DND-41 (cell line): ENCODE measurements around the gene SLC6A9.

ENCODE experiments used
- ATAC-seq: fragments of 200-7000 bp; cut with Tn5 transposase; 3 replicates; pipeline ENCODE4 v1.9.1; 2021; ENCODE audit warnings: low read depth; ENCODE audit not compliant: insufficient read depth
- DNase-seq: peaks from one replicate; pipeline ENCODE4 v3.0.0-alpha.2; 2020
- H2AFZ ChIP-seq: 2 replicates; pipeline ENCODE4 v1.6.0; 2012; ENCODE audit warnings: low read depth, low read length
- H3K27ac ChIP-seq: 2 replicates; pipeline ENCODE4 v1.5.1; 2012; ENCODE audit warnings: low read length, inconsistent platforms
- H3K27me3 ChIP-seq: fragments of 200-600 bp; sonication (generic); 2 replicates; pipeline ENCODE4 v1.6.0; 2012; ENCODE audit warnings: low read length, mild to moderate bottlenecking, inconsistent platforms; ENCODE audit not compliant: insufficient read depth, poor library complexity
- H3K36me3 ChIP-seq: 2 replicates; pipeline ENCODE4 v1.5.1; 2012; ENCODE audit warnings: low read length, inconsistent platforms; ENCODE audit not compliant: insufficient read depth
- H3K4me1 ChIP-seq: 2 replicates; pipeline ENCODE4 v1.5.1; 2012; ENCODE audit warnings: mild to moderate bottlenecking, low read length; ENCODE audit not compliant: insufficient read depth
- H3K4me2 ChIP-seq: 2 replicates; pipeline ENCODE4 v1.6.0; 2012; ENCODE audit warnings: mild to moderate bottlenecking, moderate library complexity, low read length, inconsistent platforms; ENCODE audit not compliant: insufficient read depth
- H3K4me3 ChIP-seq, 2 experiments: fragments of 200-600 bp in 1 of 2; shearing (Covaris generic) in 1 of 2; 2 replicates each; pipeline ENCODE4 v1.5.1; 2012 to 2016; ENCODE audit warnings: inconsistent platforms in 2 of 2, low read length in 2 of 2, mild to moderate bottlenecking in 2 of 2, low read depth in 1 of 2, moderate library complexity in 1 of 2
- H3K79me2 ChIP-seq: 2 replicates; pipeline ENCODE4 v1.6.0; 2012; ENCODE audit warnings: low read length, inconsistent platforms; ENCODE audit not compliant: insufficient read depth
- H3K9ac ChIP-seq: 2 replicates; pipeline ENCODE4 v1.6.0; 2012; ENCODE audit warnings: low read depth, mild to moderate bottlenecking, inconsistent platforms, low read length, moderate library complexity
- H3K9me3 ChIP-seq: 2 replicates; pipeline ENCODE4 v1.5.1; 2012; ENCODE audit warnings: low read length, moderate library complexity, mild to moderate bottlenecking, inconsistent platforms; ENCODE audit not compliant: insufficient read depth, severe bottlenecking
- H4K20me1 ChIP-seq: 2 replicates; pipeline ENCODE4 v1.6.0; 2012; ENCODE audit warnings: low read length; ENCODE audit not compliant: insufficient read depth
- EZH2 ChIP-seq: IDR thresholded peaks from 3 replicates; pipeline ENCODE4 v1.6.1; 2012; ENCODE audit warnings: borderline replicate concordance, low read depth, mild to moderate bottlenecking, moderate library complexity, low read length, inconsistent platforms; ENCODE audit not compliant: severe bottlenecking
- TF ChIP-seq, protein P1 (sequence below): IDR thresholded peaks from 2 replicates; pipeline ENCODE4 v1.5.1; 2012; ENCODE audit warnings: borderline replicate concordance, low read length, moderate library complexity, mild to moderate bottlenecking; ENCODE audit not compliant: poor library complexity, severe bottlenecking; ENCODE audit errors: extremely low read depth

SLC6A9 gene

DNA sequence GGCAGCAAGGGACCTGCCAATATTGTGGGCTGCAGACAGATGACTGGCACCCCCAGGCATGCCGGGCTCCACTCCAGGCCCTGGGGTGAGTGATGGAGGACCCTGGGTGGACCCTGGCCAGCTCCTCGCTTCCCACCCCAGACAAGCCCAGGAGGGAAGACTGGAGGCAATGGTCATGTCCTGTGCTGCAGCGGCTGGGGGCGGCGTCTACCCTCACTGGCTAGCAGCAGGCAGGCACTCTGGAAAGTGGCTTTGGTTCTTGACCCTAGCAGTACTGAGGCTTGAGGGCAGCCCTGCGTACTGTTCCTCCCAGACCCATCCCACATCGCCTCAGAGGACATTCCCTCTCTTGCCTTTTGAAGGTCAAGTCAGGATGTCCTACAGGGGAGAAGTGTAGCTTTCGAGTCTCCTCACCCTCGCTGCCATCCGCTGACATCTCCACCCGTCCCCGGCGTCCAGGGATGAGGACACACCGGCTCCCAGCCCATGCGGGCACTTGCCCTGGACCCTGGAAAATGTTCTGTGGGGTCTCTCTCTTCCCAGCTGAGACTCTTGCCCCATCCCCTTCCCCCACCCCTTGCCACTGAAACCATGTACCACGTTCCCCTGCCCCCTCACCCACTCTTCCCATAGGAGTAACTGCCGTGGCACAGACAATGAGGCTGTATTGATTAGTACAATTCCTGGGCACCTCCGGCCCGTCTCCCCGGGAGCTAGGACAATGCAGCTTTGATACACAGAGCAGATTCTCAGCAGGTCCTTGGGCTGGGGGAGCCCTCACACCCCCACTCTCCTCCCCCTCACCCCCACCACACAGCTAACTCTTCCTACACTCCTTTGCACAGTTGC, 15.0 kb downstream of the SLC6A9 start:
- TF ChIP-seq, protein P1, sequence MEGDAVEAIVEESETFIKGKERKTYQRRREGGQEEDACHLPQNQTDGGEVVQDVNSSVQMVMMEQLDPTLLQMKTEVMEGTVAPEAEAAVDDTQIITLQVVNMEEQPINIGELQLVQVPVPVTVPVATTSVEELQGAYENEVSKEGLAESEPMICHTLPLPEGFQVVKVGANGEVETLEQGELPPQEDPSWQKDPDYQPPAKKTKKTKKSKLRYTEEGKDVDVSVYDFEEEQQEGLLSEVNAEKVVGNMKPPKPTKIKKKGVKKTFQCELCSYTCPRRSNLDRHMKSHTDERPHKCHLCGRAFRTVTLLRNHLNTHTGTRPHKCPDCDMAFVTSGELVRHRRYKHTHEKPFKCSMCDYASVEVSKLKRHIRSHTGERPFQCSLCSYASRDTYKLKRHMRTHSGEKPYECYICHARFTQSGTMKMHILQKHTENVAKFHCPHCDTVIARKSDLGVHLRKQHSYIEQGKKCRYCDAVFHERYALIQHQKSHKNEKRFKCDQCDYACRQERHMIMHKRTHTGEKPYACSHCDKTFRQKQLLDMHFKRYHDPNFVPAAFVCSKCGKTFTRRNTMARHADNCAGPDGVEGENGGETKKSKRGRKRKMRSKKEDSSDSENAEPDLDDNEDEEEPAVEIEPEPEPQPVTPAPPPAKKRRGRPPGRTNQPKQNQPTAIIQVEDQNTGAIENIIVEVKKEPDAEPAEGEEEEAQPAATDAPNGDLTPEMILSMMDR: no peak
- no peak for TF ChIP-seq EZH2
- ATAC-seq (no peak), DNase-seq (no peak)
- Histone ChIP-seq H3K9ac (no peak overlapping the region), H3K4me2 (no peak overlapping the region), H3K4me3 (no peak overlapping the region), H3K4me1 (no peaks in the 10 kb centered on the region), H3K9me3 (no peaks in the 10 kb centered on the region), H2AFZ (no peak overlapping the region), H3K27me3 (no peaks in the 10 kb centered on the region), H3K27ac (no peak overlapping the region), H3K36me3 (no peaks in the 10 kb centered on the region), H3K79me2 (no peaks in the 10 kb centered on the region), H4K20me1 (0 out of 2 replicates have a peak, but pooled peaks cover 2% of the 10 kb centered on the region)

DNA sequence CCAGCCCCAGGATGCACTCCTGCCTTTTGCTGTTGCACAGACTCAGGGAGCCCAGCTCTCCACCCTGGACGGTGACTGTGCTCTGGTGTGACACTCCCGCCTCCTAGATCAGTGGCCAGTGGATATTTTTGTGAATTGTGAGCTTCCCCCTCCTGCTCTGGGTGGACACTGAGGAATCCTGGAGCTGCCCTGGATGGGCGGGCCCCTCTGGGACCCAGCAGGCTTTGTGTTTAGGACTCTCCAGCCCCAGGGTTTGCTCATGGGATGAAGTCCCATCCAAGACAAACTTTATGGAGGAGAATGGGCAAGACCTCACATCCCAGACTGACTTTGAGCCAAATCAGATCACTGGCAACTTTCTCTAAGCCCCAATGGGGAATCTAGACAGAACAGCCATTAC, 16.1 kb downstream of the SLC6A9 start:
- TF ChIP-seq, protein P1: no peak
- TF ChIP-seq EZH2: no peak
- no peak for DNase-seq

DNA sequence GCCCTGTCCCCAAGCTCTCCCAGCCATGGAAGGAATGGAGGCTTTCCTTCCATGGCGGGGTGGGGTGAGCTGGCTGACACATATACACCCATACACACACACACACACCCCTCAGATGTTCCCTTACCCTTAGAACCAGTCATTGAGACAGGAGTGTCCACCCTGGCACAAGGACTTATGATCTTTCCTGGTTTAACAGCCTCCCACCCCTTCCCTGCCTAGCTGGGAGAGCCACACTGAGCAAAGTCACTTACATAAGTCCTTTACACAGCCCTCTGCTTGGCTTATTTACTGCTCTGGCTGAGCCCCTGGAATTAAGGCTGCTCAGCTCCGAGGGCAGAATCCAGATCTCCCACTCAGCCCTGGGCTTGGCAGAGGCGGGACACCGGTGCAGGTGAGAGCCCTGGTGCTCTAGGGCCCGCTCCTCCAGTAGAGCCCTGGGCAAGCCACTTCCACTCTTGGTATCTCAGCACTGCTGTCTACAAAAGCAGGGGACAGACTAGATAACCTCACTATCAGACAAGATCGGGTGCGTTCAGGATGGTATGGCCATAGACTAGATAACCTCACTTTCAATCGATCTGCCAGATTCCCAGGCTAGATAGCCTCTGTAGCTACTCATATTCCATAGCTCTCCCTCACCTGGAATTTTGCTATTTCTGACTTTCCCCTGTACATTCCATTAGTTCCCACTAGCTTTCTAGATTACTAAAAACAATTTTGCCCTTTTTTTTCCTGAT, 16.7 kb downstream of the SLC6A9 start:
- no peaks in the 10 kb centered on the region for H3K36me3 ChIP-seq
- no peaks in the 10 kb centered on the region for H3K27me3 ChIP-seq
- no peak for DNase-seq
- no peaks in the 10 kb centered on the region for H3K79me2 ChIP-seq
- no peak overlapping the region for H2AFZ ChIP-seq
- no peak for ATAC-seq
- no peak for TF ChIP-seq EZH2
- TF ChIP-seq, protein P1: no peak
- H3K4me1 ChIP-seq: no peaks in the 10 kb centered on the region
- H3K9ac ChIP-seq: no peak overlapping the region
- H3K9me3 ChIP-seq: no peaks in the 10 kb centered on the region
- no peak overlapping the region for H3K27ac ChIP-seq
- no peaks in the 10 kb centered on the region for H4K20me1 ChIP-seq
- H3K4me2 ChIP-seq: no peak overlapping the region
- H3K4me3 ChIP-seq: no peak overlapping the region

More for the DNA sequence above, 16.1 kb downstream of the SLC6A9 start:
- no peaks in the 10 kb centered on the region for H3K4me1 ChIP-seq
- no peak overlapping the region for H3K4me2 ChIP-seq
- no peak for ATAC-seq
- H4K20me1 ChIP-seq: no peaks in the 10 kb centered on the region
- no peak overlapping the region for H3K4me3 ChIP-seq
- H3K36me3 ChIP-seq: no peaks in the 10 kb centered on the region
- no peak overlapping the region for H3K27ac ChIP-seq
- H3K9ac ChIP-seq: no peak overlapping the region
- H2AFZ ChIP-seq: no peak overlapping the region
- H3K79me2 ChIP-seq: no peaks in the 10 kb centered on the region
- no peaks in the 10 kb centered on the region for H3K27me3 ChIP-seq
- H3K9me3 ChIP-seq: no peaks in the 10 kb centered on the region
